GM11168 (cell line): ENCODE results near the gene DYNC2H1.
"Not testable (repeated sequence)": the region's sequence is repeated elsewhere in the genome, so short reads cannot be mapped to it uniquely, and the experiment has no call there.

Experiments used
- in situ Hi-C: fragments of 300-500 bp; cut with MboI; formaldehyde crosslinking; loops from one replicate; pipeline ENCODE4 v1.12.0; 2022; ENCODE audit warnings: low sequenced_read_pairs; ENCODE audit not compliant: unreplicated experiment

The DYNC2H1 gene

GRCh38 chr11:103125462-103125861, 16.2 kb downstream of the DYNC2H1 start:
- in situ Hi-C loops = no loop called here

- in situ Hi-C loops = not testable (repeated sequence)
Observed at GRCh38 chr11:103141986-103142385, 32.8 kb downstream of the DYNC2H1 start.

GRCh38 chr11:103147627-103148026, 38.4 kb downstream of the DYNC2H1 start:
- in situ Hi-C loops = no loop called here

GRCh38 chr11:103157542-103157941, 48.3 kb downstream of the DYNC2H1 start:
- in situ Hi-C loops = no loop called here

- in situ Hi-C loops = no loop called here
Observed at GRCh38 chr11:103164093-103164796, 55.0 kb downstream of the DYNC2H1 start.

GRCh38 chr11:103167166-103167565, 57.9 kb downstream of the DYNC2H1 start:
- in situ Hi-C loops = no loop called here

GRCh38 chr11:103170865-103171264, 61.6 kb downstream of the DYNC2H1 start:
- in situ Hi-C loops = no loop called here

GRCh38 chr11:103175461-103176129, 66.4 kb downstream of the DYNC2H1 start:
- in situ Hi-C loops = no loop called here

GRCh38 chr11:103183981-103184611, 74.9 kb downstream of the DYNC2H1 start:
- in situ Hi-C loops = no loop called here

- in situ Hi-C loops = no loop called here
Observed at GRCh38 chr11:103202048-103202651, 92.9 kb downstream of the DYNC2H1 start.

GRCh38 chr11:103210543-103210942, 101.3 kb downstream of the DYNC2H1 start:
- in situ Hi-C loops = no loop called here

GRCh38 chr11:103215812-103216211, 106.6 kb downstream of the DYNC2H1 start:
- in situ Hi-C loops = no loop called here

GRCh38 chr11:103220133-103220532, 110.9 kb downstream of the DYNC2H1 start:
- in situ Hi-C loops = no loop called here

GRCh38 chr11:103222806-103223205, 113.6 kb downstream of the DYNC2H1 start:
- in situ Hi-C loops = no loop called here

- in situ Hi-C loops = no loop called here
Observed at GRCh38 chr11:103228807-103229206, 119.6 kb downstream of the DYNC2H1 start.

- in situ Hi-C loops = no loop called here
Observed at GRCh38 chr11:103234974-103235373, 125.7 kb downstream of the DYNC2H1 start.

- in situ Hi-C loops = no loop called here
Observed at GRCh38 chr11:103241574-103241973, 132.3 kb downstream of the DYNC2H1 start.

- in situ Hi-C loops = no loop called here
Observed at GRCh38 chr11:103254123-103254522, 144.9 kb downstream of the DYNC2H1 start.

GRCh38 chr11:103257360-103257759, 148.1 kb downstream of the DYNC2H1 start:
- in situ Hi-C loops = no loop called here

- in situ Hi-C loops = no loop called here
Observed at GRCh38 chr11:103266167-103266831, 157.1 kb downstream of the DYNC2H1 start.
